PC-9 (cell line): ENCODE measurements around the gene PRKD1.

Experiments
- EZH2 ChIP-seq: fragments of 200-600 bp; sonication (generic); IDR thresholded peaks from 2 replicates; pipeline ENCODE4 v1.8.0; 2017; ENCODE audit warnings: antibody characterized with exemption, low read depth
- TF ChIP-seq, protein P1 (sequence below): fragments of 200-600 bp; sonication (generic); conservative IDR thresholded peaks from 2 replicates; pipeline ENCODE4 v1.6.1; 2017; ENCODE audit warnings: mixed run types, antibody characterized with exemption, mild to moderate bottlenecking, moderate library complexity

DNA sequence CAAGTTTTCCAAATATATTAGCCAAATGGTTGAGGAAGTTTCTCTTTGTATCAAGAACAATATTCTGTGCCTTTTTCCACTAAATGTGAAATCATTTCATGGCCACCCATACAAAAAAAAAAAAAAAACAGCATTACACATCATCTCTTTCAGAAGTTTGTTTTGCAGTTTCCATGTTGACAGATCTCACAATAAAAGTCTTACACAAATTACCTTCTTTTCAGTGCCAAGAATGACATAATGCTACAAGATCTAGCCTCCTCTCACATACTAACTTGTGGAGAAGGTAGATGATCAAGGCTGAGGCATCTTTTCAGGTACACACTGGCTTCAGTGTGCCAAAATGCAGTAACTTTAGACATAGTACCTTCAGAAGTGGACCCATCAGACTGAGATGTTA lies 35.3 kb downstream of the PRKD1 start:
- TF ChIP-seq, protein P1, sequence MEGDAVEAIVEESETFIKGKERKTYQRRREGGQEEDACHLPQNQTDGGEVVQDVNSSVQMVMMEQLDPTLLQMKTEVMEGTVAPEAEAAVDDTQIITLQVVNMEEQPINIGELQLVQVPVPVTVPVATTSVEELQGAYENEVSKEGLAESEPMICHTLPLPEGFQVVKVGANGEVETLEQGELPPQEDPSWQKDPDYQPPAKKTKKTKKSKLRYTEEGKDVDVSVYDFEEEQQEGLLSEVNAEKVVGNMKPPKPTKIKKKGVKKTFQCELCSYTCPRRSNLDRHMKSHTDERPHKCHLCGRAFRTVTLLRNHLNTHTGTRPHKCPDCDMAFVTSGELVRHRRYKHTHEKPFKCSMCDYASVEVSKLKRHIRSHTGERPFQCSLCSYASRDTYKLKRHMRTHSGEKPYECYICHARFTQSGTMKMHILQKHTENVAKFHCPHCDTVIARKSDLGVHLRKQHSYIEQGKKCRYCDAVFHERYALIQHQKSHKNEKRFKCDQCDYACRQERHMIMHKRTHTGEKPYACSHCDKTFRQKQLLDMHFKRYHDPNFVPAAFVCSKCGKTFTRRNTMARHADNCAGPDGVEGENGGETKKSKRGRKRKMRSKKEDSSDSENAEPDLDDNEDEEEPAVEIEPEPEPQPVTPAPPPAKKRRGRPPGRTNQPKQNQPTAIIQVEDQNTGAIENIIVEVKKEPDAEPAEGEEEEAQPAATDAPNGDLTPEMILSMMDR = no peak
- no peak for TF ChIP-seq EZH2
